KG1 (cell line): ENCODE results near the gene WDR81.
"Not testable (repeated sequence)": the region's sequence is repeated elsewhere in the genome, so short reads cannot be mapped to it uniquely, and the experiment has no call there.

Experiments
- DNase-seq: peaks from one replicate; lab custom pipeline; 2025; lab: John Stamatoyannopoulos, UW

WDR81 gene

GRCh38 chr17:1724351-1724868 is at the start of gene WDR81:
Gene WDR81, plus strand, starts transcription at chr17:1724704. Its CDS starts 256 bp downstream, at chr17:1724960.
- DNase-seq: peak; percentile 20

GRCh38 chr17:1676401-1676800 is 48.1 kb upstream of the WDR81 start:
- DNase-seq: no peak

- no peak for DNase-seq
These were observed 41.0 kb upstream of the WDR81 start for GRCh38 chr17:1683459-1683858.

- peak; percentile 83 for DNase-seq
These were observed 39.9 kb upstream of the WDR81 start, which contains the start of gene PRPF8 for GRCh38 chr17:1684378-1685189. Gene PRPF8, minus strand, starts transcription at chr17:1684867. Its CDS starts 296 bp downstream, at chr17:1684571.

GRCh38 chr17:1686086-1686485 is 38.4 kb upstream of the WDR81 start:
- no peak for DNase-seq

GRCh38 chr17:1688405-1688804 is 36.1 kb upstream of the WDR81 start:
- DNase-seq: not testable (repeated sequence)

- DNase-seq: no peak
These were observed 33.8 kb upstream of the WDR81 start for GRCh38 chr17:1690544-1691221.

- DNase-seq: no peak
These were observed 31.2 kb upstream of the WDR81 start for GRCh38 chr17:1693339-1693738.

GRCh38 chr17:1695365-1695764 is 29.1 kb upstream of the WDR81 start:
- no peak for DNase-seq

- no peak for DNase-seq
These were observed 26.8 kb upstream of the WDR81 start for GRCh38 chr17:1697681-1698080.

- not testable (repeated sequence) for DNase-seq
These were observed 24.6 kb upstream of the WDR81 start for GRCh38 chr17:1699891-1700290.

GRCh38 chr17:1703063-1703462 is 21.4 kb upstream of the WDR81 start:
- DNase-seq: no peak

GRCh38 chr17:1705004-1705403 is 19.5 kb upstream of the WDR81 start:
- no peak for DNase-seq

- DNase-seq: no peak
These were observed 17.4 kb upstream of the WDR81 start for GRCh38 chr17:1707107-1707506.

GRCh38 chr17:1708791-1709346 is 15.6 kb upstream of the WDR81 start:
- DNase-seq: not testable (repeated sequence)

GRCh38 chr17:1709403-1709951 is 15.0 kb upstream of the WDR81 start:
- DNase-seq: no peak

- no peak for DNase-seq
These were observed 14.3 kb upstream of the WDR81 start, which contains the start of gene TLCD2 for GRCh38 chr17:1709971-1710806. Gene TLCD2, minus strand, starts transcription at chr17:1710377. Its CDS starts 135 bp downstream, at chr17:1710242.

GRCh38 chr17:1710807-1711553 is 13.5 kb upstream of the WDR81 start:
- no peak for DNase-seq

- no peak for DNase-seq
These were observed 12.7 kb upstream of the WDR81 start for GRCh38 chr17:1711804-1712203.

GRCh38 chr17:1712271-1712670 is 12.2 kb upstream of the WDR81 start:
- no peak for DNase-seq
